Measurements from ENCODE around the gene RORC. TPM values are rescaled to one million over a fixed set of nuclear protein-coding genes. Genes with fewer than 3 reads are reported as not detected.
A peak's percentile ranks its signal among the peaks of the same experiment; 100 is the strongest.
"Not testable (repeated sequence)": the region's sequence is repeated elsewhere in the genome, so short reads cannot be mapped to it uniquely, and the experiment has no call there.

Gene RORC
- total RNA-seq, 2 donors from 2014 or later: 9.1 to 10.3 TPM

DNA sequence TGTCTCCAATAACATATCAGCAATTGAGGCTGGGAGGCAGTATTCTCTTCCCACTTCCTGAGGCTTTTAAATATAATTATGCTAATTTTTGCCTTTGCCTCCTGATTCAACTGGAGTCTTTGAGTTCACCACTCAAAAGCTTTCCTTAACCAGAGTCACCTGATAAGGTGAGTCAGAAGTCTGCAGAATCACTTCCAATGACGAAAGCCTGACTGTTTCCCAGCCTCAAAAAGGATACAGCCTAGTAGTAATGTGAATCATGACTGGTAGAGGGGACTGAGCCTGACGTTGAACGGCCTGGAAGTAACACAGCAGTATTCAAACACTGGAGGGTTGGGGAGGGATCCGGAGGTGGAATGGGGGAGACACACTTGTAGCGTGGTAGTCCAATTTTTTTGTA, 57.9 kb downstream of the RORC start:
- TF ChIP-seq, protein P1, sequence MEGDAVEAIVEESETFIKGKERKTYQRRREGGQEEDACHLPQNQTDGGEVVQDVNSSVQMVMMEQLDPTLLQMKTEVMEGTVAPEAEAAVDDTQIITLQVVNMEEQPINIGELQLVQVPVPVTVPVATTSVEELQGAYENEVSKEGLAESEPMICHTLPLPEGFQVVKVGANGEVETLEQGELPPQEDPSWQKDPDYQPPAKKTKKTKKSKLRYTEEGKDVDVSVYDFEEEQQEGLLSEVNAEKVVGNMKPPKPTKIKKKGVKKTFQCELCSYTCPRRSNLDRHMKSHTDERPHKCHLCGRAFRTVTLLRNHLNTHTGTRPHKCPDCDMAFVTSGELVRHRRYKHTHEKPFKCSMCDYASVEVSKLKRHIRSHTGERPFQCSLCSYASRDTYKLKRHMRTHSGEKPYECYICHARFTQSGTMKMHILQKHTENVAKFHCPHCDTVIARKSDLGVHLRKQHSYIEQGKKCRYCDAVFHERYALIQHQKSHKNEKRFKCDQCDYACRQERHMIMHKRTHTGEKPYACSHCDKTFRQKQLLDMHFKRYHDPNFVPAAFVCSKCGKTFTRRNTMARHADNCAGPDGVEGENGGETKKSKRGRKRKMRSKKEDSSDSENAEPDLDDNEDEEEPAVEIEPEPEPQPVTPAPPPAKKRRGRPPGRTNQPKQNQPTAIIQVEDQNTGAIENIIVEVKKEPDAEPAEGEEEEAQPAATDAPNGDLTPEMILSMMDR (IDR thresholded peaks at IDR 0.05): no peak
- no peaks in the 10 kb centered on the region for H3K9me3 ChIP-seq
- no peaks in the 10 kb centered on the region for H3K4me1 ChIP-seq
- DNase-seq (ENCODE audit: low spot score): no peak
- H3K27ac ChIP-seq: no peak overlapping the region
- H3K27me3 ChIP-seq: no peaks in the 10 kb centered on the region
- no peak overlapping the region for H3K4me3 ChIP-seq
- no peaks in the 10 kb centered on the region for H3K36me3 ChIP-seq

DNA sequence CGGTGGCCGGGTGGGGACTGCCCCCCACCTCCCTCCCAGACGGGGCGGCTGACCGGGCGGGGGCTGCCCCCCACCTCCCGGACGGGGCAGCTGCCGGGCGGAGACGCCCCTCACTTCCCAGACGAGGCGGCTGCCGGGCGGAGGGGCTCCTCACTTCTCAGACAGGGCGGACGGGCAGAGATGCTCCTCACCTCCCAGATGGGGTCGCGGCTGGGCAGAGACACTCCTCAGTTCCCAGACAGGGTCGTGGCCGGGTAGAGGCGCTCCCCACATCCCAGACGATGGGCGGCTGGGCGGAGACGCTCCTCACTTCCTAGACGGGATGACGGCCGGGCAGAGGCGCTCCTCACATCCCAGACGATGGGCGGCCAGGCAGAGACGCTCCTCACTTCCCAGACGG, 62.3 kb downstream of the RORC start:
- H3K36me3 ChIP-seq; H3K9me3 ChIP-seq; H3K27me3 ChIP-seq; H3K27ac ChIP-seq; DNase-seq (ENCODE audit: low spot score); H3K4me3 ChIP-seq; H3K4me1 ChIP-seq: not testable (repeated sequence)

DNA sequence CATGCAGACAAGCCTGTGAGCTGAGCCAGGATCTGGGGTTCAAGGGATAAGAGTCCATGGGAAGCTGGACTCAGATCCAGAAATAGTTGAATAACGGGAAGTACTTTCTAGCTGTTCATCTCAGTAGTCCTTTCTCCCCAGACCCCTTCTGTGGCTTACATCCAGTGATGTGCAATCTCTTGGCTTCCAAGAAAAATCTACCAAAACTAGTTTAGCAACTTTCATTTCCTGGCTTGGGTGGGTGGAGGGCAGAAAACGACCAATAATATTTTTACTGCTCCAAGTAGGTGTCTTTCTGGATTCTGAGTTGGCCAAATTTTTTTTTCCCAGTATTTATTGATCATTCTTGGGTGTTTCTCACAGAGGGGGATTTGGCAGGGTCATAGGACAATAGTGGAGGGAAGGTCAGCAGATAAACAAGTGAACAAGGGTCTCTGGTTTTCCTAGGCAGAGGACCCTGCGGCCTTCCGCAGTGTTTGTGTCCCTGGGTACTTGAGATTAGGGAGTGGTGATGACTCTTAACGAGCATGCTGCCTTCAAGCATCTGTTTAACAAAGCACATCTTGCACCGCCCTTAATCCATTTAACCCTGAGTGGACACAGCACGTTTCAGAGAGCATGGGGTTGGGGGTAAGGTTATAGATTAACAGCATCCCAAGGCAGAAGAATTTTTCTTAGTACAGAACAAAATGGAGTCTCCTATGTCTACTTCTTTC, 63.1 kb downstream of the RORC start:
- DNase-seq (ENCODE audit: low spot score); H3K9me3 ChIP-seq; H3K36me3 ChIP-seq; H3K27ac ChIP-seq; H3K4me1 ChIP-seq; H3K4me3 ChIP-seq; H3K27me3 ChIP-seq: not testable (repeated sequence)

DNA sequence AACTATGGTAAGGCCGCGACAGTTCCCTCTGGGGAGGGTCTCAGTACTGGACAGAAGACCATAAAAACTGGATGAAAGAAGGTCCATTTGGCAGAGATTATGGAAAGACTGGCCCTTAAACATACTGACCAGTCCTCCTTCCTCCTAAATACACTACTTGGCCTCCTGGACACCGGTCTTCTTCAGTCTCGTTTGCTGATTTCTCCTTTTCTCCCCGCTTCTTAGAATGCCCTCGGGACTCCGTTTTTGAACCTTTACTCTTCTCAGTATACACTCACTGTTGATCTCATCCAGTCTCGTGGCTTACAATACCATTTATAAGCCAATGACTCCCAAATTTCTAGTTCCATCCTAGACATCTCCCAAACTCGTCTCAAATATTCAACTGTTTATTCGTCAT, 67.6 kb downstream of the RORC start:
- Histone ChIP-seq H3K36me3 (peaks cover 10% of the 10 kb centered on the region), H3K27me3 (no peaks in the 10 kb centered on the region), H3K27ac (peak overlapping the region; percentile 91 to 94), H3K9me3 (no peaks in the 10 kb centered on the region), H3K4me1 (peaks cover 0 to 16% of the 10 kb centered on the region in 2 donors), H3K4me3 (peak overlapping the region; percentile 69 to 86)
- TF ChIP-seq, protein P1 (IDR thresholded peaks at IDR 0.05): no peak
- no peak for DNase-seq (ENCODE audit: low spot score)

DNA sequence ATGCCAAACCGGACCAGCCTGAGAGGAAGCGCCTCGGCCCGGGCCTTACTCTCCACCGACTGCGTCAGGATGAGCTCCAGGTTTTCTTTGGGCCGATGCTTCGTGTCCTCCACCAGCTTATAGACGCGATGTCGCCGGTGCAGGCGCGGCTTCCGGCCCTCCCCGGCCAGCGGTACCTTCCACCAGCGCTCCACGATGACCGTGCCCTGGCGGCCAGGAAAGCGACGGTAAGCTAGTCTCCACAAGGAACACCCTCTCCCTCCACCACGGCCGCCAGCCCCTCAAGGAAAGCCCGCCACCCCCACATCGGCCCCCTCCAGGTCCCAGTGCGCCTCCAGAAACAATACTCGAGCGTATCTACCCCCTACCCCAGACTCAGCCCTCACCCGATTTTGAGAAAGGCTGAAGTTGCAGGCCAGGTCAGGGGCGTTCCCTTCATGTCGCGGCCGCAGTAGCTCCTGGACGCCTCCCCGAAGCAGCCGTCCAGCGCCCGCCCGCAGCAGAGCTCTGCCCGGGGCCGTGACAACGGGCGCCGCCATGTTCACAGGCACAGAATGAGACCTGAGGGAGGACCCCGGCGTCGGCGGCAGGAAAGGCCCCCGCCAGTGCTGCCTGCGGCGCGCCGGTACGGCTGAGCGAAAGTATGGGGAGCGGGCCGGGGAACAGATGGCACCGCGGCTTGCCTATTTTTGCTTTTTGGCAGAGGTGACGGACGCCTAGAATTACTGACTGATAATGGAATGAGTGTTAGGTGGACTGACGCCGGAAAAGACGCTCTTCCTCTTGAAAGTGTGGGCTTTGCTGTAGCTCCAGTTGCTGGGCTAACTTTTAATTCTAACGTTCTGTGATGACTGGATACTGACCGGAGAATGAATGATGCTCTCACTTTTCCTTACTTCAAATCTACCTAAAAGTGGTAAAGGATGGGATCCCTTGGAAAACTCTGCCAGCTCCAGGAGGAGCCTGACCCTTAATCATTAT, 68.4 kb downstream of the RORC start, which contains the start of gene MRPL9:
TSS of gene MRPL9 (minus strand) at position 556 of the 981 bp plus-strand sequence. CDS start at position 539, 17 bp downstream.
- no peaks in the 10 kb centered on the region for H3K27me3 ChIP-seq
- DNase-seq (ENCODE audit: low spot score): peak; percentile 79
- peaks cover 10% of the 10 kb centered on the region for H3K36me3 ChIP-seq
- peak within 1 kb of the TSS; percentile 91 to 94 for H3K27ac ChIP-seq
- peaks cover 0 to 16% of the 10 kb centered on the region in 2 donors for H3K4me1 ChIP-seq
- peak within 1 kb of the TSS; percentile 69 to 86 for H3K4me3 ChIP-seq
- TF ChIP-seq, protein P1 (IDR thresholded peaks at IDR 0.05): no peak
- H3K9me3 ChIP-seq: no peaks in the 10 kb centered on the region

DNA sequence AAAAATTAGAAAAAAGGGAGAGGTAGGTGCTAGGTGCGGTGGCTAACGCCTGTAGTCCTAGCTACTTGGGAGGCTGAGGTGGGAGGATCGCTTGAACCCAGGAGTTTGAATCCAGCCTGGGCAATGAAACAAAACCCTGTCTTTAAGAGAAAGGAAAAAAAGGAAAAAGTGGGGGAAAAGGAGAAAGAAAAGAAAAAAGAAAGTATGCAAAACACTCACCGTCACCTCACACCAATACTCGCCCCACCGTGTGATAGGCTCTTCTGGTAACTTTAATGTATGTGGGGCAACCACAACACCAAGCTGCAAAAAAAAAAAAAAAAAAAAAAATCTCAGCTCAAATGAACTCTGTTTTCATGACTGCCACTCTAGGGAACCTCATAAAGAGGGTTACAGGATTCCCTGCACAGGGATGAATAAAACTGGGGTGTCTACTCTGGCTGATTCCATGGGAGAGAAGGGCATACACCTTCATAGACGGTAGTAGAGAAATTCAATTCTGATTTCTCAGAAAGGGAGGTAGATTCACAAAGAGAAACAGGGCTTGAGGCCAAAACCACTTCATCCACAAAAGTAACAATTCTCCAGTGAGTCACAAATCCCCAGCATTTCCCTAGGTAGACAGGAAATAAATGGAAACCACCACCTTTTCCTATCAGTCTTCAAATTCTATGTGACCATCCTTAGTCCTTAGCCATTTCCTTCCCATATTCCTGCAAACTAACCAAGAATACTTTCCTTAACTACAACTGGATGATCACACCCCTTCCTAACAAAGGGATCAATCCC, 70.8 kb downstream of the RORC start:
- Histone ChIP-seq H3K4me3 (no peak overlapping the region), H3K27ac (no peak overlapping the region), H3K4me1 (peaks cover 0 to 16% of the 10 kb centered on the region in 2 donors), H3K9me3 (no peaks in the 10 kb centered on the region), H3K36me3 (peaks cover 10% of the 10 kb centered on the region), H3K27me3 (no peaks in the 10 kb centered on the region)
- TF ChIP-seq, protein P1 (IDR thresholded peaks at IDR 0.05): no peak
- no peak for DNase-seq (ENCODE audit: low spot score)

Measured in right atrium auricular region (tissue), 2 donors.